DMS 273 (cell line): ENCODE measurements around the gene TNFRSF13B.
A peak's percentile ranks its signal among the peaks of the same experiment; 100 is the strongest.
"Not testable (repeated sequence)": the region's sequence is repeated elsewhere in the genome, so short reads cannot be mapped to it uniquely, and the experiment has no call there.

Source experiments
- DNase-seq: peaks from one replicate; lab custom pipeline; 2025; ENCODE audit not compliant: unreplicated experiment; lab: John Stamatoyannopoulos, UW

The TNFRSF13B gene

DNA sequence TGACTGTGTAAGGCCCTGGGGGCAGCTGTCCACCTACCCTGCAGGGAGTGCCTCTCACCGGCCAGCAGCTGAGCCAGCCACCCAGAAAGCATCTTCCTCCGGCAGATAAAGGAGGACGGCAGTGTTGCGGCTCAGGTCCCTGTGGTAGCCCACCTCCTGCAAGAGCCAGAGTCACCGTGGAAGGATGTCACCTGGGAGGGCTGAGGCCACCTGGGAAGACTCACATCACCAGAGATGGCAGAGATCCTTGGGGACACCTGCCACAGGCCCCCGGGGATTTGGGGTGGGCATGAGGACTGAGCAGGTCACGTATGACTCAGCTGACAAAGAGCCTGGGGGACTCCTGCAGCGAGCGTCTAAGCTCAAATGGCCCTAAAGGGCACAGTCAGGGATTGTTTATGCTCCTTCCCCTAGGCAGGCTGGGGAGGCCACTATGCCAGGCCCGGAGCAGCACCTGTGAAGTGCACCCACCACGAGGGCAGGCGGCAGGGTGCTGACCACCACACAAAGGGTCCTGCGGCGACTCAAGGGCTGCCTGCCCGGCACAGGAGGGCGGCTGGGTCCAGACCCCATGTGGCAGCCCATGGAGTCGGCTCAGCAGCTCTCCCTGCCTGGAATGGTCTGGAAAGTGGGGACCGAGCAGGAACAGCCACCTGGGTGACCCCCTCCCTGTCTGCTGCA, 44.1 kb downstream of the TNFRSF13B start:
- DNase-seq = no peak

DNA sequence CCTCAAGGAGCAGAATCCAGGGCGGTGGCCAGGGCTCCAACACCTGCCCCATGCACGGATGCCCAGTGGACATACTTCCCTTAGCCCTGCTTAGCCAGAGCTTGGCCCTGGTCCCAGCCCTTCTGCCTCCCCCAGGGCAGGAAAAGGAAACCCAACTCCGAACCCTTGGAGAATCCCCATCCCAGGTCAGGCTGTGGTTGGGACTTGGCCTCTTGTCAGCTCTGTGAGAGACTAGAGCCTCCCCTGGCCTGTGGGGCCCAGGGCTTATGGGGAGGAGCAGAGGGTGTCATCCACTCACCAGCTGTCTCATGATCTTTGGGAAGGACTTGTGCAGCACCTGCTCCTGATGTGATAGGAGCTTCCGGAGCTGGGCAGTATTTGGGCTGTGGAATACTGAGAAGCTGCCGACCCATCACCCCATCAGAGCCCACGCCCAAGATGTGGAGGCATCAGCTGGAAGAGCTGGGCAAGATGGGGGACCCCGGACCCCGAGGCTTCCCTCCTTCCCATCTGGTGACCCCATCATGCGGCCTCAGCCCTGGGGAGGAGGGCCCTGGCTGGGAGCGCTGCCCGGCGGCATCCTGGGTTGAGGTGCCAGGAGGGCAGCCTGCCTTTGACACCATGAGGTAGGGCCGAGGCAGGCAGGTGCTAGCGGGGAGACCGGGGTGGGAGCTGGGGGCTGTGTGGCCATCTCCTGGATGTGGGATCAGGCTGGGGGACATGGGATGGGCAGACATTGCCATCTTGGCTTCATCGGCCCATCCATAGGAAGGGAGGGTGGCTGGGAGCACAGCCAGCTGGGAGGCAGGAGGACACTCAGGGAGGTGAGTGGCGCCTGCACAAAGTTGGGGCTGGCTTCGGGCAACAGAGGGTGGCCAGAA, 45.1 kb downstream of the TNFRSF13B start:
- DNase-seq = peak; percentile 13

DNA sequence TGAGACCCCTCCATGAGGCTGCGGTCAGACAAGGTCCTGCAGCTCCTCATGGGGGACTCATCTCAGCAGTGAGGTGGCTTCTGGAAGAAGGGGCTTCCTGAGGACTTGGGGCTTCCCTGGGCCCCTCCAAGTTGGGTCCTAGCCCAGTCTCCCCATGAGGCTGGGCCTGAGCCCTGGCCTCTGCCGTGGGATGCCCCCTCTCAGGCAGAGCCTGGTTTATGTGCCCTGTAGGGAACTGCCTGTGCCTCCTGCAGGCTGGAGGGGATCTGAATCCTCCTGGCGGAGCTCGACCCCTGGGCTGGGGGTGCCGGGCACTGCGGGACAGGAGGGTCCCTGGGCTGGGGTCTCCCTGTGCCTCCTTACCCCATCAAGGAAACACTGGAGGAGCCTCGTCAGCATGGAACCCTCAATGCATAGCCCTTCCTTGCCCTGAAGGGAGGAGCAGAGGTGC, 45.8 kb downstream of the TNFRSF13B start:
- DNase-seq = no peak

DNA sequence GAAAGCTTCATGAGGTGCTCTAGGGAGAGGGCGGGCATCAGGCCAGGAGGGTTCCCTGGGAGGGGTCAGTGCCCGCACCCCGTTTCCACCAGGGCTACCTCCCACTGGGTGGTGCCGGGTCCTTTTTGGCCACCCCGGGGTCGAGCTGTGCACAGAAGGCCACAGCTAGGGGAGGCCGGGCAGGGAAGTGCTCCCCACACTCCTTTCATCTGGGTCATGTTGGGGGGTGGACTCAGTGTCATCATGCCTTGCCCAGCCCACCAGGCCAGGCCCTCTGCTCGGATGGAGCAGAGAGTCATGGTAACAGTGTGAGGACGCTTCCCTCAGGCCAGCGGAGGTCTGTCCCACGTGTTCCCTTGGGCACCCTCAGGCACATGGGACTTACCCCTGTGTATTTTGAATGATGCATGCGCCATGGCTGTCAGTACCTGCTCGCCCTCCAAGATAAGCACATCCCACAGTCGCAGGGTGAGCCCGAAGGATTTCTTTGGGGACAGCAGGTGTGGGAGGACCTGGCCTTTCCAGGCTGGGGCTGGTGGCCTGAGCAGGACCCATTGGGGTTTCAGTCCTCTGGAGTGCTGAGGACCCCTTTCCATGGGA, 46.4 kb downstream of the TNFRSF13B start:
- DNase-seq = no peak

DNA sequence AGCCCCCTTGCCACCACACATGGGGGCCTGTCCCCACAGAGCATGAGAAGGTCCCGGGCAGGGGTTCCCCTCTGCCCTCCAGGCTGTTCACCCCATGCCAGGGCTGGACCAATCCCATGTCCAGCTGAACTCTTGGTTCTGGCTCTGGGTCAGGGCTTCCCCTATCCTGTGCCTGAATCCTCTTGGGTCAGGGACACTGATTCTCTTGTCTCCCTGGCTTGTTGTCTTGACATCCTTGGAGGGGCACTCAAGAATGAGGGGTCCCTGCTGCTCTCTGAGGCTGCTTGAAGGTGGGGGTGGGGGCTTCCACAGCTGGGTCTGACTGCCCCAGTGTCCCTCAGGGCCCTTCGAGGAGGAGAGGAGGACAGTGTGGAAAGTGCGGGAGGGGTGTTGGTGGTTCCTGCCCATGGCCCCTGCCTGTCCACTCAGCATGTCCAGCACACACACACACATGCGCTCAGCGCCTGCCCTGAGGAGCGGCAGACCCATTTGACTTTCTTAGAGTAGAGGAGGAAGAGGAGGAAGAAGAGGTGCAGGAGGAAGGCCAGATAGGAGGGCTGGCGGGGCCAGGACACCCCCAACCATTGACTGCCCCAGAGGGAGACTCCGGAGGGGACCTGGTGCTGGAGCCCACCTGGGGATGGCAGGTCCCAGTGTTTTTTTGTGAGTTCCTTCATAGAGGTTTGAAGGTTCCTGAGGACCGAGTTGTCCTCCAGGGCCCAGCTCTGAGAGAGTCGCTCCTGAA, 47.0 kb downstream of the TNFRSF13B start:
- DNase-seq = no peak

DNA sequence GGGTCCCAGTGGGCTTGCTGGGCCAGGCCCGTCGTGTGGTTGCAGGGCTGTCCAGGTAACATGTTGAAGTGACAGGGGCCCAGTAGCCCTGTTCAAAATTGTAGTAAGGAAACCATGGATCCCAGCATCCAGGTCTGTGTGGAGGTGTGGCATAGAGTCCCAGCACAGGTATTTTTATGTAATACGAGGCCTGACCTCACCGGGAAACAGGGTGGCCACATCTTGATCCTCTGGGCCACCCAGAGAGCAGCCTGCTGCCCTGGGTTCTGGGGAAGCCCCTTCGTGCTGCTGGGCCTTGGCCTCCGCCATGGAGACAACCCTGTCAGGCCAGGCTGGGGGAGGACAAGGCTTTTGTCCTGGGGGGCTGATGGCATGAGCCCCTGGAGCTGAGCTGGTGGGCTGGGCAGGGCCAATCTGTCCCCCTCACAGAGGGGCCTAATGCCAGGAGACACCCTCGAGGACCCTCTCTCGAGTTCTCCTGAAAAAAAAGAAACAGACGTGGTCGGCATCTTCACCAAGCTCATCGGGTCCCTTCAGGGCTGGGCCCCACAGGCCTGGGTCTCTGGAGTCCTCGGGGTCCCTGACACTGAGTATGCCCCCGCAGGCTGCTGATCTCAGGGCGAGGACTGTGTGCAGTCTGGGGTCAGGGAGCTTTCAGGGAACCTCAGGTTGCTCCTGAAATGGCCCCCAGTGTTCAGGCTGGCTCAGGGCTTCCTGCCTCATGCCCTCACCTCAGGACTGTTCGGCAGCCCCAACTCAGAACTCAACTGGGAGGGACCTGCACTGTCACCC, 47.8 kb downstream of the TNFRSF13B start:
- DNase-seq = no peak

DNA sequence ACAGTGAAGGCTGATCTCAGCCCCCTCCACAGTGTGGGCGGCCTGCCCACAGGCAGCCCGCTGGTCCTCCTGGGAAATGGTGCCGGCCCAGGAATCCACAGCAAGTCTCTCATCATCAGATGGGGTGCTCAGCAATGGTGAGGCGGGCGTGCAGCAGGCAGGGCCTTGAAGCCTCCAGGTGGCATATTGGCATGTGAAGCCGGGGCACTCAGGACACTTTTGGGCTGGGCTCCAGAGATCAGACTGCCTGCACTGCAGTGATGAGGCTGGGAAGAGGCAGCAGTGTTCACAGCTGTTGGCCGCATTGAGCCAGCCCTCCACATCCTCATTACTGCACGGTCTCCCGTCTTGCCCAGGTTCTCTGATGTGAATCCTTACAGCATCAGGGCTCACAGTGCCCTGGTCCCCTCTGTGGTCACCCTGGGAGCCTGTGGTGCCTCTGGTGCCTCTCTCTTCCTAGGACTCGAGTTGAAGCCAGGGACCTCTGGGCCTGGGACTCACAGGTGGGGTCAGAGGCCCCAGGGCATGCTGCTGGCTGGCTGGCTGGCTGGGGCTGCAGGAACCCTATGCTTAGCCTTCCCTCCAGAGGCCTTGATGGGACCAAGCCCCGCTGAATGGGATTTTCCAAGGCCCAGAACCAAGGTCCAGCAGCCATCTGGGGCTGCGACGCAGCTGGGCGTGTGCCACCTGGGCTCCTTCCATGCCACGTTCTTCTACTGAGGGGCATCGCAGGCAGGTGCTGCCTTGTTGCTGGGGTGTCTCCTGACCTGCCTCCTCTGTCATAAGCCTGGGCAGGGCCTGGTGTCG, 48.6 kb downstream of the TNFRSF13B start:
- DNase-seq = no peak

DNA sequence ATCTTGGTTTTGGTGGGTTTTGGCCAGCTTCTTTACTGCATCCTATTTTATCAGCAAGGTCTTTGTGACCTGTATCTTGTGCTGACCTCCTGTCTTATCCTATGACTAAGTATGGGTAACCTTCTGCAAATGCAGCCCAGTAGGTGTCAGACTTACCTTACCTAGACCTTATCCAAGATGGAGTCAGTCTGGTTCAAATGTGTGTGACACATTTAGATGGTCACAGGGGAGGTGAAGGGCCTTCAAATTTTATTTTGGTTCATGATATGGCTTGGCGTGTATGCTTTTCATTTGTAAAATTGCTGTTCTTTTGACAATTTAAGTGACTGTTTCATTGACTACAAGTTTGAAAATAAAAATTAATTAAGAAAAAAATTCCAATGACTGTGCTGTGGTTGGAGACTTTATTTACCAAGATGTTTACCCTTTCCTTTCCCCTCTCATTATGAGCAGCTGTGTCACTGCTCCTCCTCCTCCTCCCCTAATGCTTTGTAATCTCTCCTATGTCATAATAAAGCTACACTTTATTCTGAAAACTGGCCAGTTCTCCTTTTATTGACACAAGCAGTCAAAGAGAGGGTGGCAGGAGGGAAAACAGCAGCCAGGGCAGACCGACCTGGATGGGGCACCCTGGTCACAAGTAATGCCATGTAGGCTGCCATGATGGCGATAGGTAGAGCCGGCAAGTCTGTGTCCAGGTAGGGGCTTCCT, 49.4 kb downstream of the TNFRSF13B start:
- DNase-seq = peak; percentile 15

DNA sequence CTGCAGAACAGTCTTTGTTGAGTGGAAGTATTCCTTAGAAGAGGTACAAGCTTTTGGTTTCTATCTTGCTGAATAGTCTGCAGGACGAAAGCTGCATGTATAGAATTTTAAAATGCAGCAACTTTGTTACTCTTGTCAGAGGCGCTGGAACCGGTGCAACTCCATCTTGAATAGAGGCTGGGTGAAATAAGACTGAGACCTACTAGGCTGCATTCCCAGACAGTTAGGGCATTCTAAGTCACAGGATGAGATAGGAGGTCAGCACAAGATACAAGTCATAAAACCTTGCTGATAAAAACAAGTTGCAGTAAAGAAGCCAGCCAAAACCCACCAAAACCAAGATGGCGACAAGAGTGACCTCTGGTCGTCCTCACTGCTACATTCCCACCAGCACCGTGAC, 50.5 kb downstream of the TNFRSF13B start:
- not testable (repeated sequence) for DNase-seq

DNA sequence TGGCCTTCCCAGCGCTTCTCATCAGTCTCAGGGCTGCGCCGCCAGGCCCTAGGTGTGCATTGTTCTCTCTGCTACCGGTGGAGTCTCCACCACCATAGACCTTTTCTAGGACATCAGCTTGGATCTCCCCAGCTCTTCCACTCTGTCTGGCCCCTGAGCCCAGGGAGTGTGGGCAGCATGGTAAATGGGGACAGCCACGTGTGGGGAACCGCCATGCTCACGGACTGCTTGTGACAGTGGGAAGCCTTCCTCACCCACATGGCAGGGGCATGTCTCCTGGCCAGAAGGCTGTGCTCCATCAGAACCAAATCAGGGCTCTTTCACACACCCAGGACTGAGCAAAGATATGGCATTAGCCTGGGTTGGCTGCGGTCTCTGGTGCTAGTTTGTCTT, 51.3 kb downstream of the TNFRSF13B start:
- no peak for DNase-seq

DNA sequence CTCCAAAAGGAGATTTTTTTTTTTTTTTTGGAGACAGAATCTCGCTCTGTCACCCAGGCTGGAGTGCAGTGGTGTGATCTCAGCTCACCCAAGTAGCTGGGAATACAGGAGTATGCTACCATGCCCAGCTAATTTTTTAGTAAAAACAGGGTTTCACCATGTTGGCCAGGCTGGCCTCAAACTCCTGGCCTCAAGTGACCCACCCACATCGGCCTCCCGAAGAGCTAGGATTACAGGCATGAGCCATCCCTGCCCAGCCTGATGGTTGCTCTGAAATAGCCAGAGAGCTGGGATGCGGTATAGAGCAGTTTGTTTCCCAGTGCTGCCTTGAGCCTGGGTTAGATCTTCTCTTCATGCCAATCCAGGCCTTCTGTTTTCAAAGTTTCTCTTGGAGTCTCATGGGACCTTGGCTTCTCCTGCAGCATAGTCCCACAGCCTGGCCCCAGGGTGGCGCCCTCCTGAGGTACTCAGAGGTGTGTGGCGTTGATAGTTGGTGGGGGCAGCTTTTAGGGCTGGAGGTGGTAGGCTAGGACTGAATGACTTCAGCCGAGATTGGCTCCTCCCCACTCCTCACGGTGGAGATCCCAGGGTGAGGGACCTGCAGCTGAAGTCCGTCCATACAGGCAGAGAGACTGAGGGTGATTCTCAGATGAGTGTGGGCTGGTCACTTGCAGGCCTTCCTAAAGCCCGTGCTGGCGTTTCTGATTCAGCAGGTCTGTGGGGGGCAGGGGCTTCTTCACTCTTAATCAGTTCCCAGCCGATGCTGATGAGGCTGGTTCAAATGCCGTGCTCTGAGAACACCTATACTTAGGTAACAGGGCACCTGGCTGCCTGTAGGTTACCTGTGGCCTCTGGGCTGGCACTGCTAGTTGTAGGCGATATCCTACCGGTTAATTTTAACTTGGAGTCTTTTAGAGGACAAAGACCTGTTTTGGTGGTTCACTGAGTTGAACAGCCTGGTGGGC, 52.0 kb downstream of the TNFRSF13B start:
- no peak for DNase-seq

DNA sequence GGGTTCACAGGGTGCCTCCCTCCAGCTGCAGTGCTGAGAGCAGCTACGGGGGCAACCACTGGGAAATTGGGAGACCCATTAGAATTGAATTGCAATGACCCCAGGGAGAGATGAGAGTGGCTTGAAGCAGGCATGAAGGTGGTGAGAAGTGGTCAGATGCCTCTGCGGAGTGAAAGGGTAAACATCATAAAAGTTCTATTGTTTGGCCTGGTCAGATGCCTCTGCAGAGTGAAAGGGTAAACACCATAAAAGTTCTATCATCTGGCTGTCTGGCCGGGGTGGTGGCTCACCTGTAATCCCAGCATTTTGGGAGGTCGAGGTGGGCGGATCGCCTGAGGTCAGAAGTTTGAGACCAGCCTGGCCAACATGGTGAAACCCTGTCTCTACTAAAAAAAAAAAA, 53.5 kb downstream of the TNFRSF13B start:
- no peak for DNase-seq

DNA sequence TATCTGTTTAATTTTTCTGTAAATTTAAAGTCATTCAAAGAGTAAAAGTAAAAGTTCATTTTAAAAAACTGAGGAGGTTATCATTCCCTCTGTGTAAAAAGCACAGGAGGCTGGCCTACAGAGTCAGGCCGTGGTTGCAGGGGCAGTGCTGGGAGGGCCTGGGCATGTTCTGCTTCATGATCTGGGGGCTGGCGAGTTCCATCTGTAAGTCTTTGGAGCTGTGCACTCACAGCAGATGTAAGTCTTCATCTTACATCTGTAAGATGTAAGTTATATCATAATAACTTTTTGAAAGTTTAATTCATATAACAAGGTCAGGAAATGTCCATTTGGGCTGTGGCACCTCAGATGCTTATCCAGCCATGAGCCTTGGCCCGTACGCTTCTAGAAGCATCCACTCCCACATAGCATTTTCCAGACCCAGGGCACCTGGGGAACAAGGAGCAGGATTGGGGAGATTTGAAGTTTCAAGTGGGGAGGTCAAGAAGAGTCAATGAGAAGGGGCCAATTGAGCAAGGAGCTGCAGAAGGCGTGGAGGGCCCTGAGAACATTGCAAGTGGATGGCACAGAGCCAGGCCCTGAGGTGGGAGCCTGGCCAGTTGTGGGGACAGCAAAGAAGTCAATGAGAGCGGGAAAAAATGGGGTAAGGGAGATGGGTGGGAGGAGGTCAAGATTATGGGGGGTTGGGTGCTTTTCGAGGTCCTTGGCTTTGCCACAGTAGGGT, 54.1 kb downstream of the TNFRSF13B start:
- DNase-seq = no peak

DNA sequence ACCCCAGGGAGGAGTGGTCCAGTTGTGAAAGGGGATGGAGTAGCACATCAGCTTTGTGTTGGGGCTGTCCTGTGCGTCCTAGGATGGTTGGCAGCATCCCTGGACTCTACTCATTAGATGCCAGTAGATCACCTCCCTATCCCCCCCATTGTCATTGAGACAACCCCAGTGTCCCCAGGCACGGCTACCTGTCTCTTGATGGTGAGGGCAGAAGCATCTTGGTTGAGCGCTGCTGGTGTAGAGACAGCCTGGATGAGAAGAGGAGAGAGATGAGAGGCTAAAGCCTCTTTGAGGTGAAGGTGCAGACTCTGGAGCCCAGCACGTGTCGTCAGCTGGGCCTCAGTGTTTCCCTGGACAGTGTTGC, 55.4 kb downstream of the TNFRSF13B start:
- DNase-seq = no peak

DNA sequence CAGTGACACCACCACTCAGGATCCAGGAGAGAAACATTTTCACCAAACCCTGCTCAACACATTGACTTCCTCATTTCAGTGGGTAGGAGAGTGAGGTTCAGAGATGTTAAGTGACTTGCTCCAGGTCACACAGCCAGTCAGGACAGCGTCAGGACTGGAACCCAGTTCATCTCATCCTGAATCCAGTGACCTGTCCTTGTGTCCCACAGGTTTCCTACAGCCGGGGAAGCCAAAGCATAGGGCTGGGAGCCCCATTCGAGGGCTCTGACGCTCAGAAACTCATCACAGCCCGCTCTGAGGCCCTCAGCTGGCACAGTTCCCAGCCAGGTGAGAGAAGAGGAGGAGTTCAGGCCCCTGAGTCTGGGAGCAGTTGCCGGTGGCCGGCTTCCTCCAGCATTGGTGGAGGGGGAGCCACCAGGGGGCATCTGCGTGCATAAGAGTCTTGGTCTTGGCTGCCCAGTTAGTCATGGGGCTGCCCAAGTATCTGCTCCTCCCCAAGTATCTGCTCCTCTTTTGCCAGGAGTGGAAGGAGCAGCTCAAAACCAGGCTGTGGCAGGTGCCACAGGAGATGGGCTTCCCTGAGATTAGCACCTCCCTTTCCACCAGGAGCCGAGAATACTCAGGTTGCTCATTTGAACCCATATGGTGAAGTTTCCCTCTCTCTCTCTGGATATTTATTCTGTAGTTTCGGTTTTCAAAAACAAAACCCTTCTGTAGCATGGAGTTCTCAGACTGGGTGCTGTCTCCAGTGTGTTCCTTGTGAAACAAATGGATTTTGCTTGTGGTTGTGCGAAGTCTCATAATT, 56.0 kb downstream of the TNFRSF13B start:
- peak; percentile 71 for DNase-seq

DNA sequence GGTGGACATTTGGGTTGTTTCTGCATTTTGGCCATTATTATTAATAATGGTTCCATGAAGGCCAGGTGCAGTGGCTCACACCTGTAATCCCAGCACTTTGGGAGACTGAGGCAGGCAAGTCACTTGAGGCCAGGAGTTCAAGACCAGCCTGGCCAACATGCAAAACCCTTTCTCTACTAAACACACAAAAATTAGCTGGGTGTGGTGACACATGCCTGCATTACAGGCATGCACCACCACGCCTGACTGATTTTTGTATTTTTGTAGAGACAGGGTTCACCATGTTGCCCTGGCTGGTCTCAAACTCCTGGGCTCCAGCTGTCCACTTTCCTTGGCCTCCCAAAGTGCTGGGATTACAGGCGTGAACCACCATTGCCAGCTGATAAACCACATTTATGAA, 58.5 kb downstream of the TNFRSF13B start:
- no peak for DNase-seq
